SH-SY5Y (cell line): ENCODE results near the gene IPP.

Experiments used
- GATA2 ChIP-seq: IDR thresholded peaks from 2 replicates; pipeline ENCODE4 v1.6.1; 2011; ENCODE audit warnings: mild to moderate bottlenecking, low read depth, low read length
- GATA3 ChIP-seq: IDR thresholded peaks from 2 replicates; pipeline ENCODE4 v1.6.1; 2011; ENCODE audit warnings: low read depth, mild to moderate bottlenecking, low read length, moderate library complexity

GRCh38 chr1:45678489-45678888 lies 72.0 kb downstream of the IPP start:
- no peak for TF ChIP-seq GATA3
- TF ChIP-seq GATA2, result no peak
